ENCODE data around the gene SLC16A5. TPM values are rescaled to one million over a fixed set of nuclear protein-coding genes. Genes with fewer than 3 reads are reported as not detected.

The SLC16A5 gene
- polyA plus RNA-seq, 3 donors = 26.1 to 99.4 (median 27.0) TPM

- no peaks in the 10 kb centered on the region for H3K9me3 Mint-ChIP-seq
- WGBS (ENCODE audit: insufficient coverage) = 84% methylated on average over 12 of the region's 20 CpGs
- H3K4me3 ChIP-seq (replicated peaks in 1 of 3; ENCODE audit: low read depth in 2 of 3, low read length in 3 of 3) = no peak overlapping the region
- no peak overlapping the region for H3K27ac ChIP-seq (ENCODE audit: low read depth in 1 of 2, low read length in 2 of 2)
- no peak overlapping the region for H3K4me3 Mint-ChIP-seq
- H3K36me3 ChIP-seq (replicated peaks in 1 of 2; ENCODE audit: control insufficient read depth in 1 of 2, insufficient read depth in 2 of 2, low read length in 2 of 2) = peaks cover 21 to 37% of the 10 kb centered on the region in 2 donors
- no peak overlapping the region for H3K27ac Mint-ChIP-seq
- H2AFZ ChIP-seq (ENCODE audit: insufficient read depth, low read depth, low read length, poor library complexity, severe bottlenecking) = no peak overlapping the region
- no peak overlapping the region for H3K4me2 ChIP-seq (replicated peaks; ENCODE audit: extremely low read depth, low read length, poor library complexity, severe bottlenecking)
- peaks cover 31% of the 10 kb centered on the region for H3K4me1 Mint-ChIP-seq
- H3K36me3 Mint-ChIP-seq = peaks cover 41 to 63% of the 10 kb centered on the region in 2 donors
- H3K9ac ChIP-seq (ENCODE audit: insufficient read depth, low read length, poor library complexity, severe bottlenecking) = no peak overlapping the region
- peaks cover 27 to 29% of the 10 kb centered on the region in 2 donors for H3K4me1 ChIP-seq (ENCODE audit: control insufficient read depth in 1 of 2, insufficient read depth in 2 of 2, low read length in 2 of 2)
- TF ChIP-seq, protein P1, sequence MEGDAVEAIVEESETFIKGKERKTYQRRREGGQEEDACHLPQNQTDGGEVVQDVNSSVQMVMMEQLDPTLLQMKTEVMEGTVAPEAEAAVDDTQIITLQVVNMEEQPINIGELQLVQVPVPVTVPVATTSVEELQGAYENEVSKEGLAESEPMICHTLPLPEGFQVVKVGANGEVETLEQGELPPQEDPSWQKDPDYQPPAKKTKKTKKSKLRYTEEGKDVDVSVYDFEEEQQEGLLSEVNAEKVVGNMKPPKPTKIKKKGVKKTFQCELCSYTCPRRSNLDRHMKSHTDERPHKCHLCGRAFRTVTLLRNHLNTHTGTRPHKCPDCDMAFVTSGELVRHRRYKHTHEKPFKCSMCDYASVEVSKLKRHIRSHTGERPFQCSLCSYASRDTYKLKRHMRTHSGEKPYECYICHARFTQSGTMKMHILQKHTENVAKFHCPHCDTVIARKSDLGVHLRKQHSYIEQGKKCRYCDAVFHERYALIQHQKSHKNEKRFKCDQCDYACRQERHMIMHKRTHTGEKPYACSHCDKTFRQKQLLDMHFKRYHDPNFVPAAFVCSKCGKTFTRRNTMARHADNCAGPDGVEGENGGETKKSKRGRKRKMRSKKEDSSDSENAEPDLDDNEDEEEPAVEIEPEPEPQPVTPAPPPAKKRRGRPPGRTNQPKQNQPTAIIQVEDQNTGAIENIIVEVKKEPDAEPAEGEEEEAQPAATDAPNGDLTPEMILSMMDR (IDR thresholded peaks at IDR 0.05) = peak; percentile 78
- no peaks in the 10 kb centered on the region for H3K9me3 ChIP-seq (replicated peaks in 1 of 2; ENCODE audit: control insufficient read depth in 1 of 2, insufficient read depth in 1 of 2, low read length in 2 of 2)
- peaks cover 4% of the 10 kb centered on the region for H4K20me1 ChIP-seq (ENCODE audit: insufficient read depth, low read length)
- peaks cover 0 to 10% (median 8%) of the 10 kb centered on the region in 3 donors for H3K27me3 Mint-ChIP-seq (ENCODE audit: low read depth in 3 of 3)
- peaks cover 6% of the 10 kb centered on the region for H3K79me2 ChIP-seq (ENCODE audit: insufficient read depth, low read length)
- peak in 1 of 3 donors; percentile 38 for DNase-seq
- no peaks in the 10 kb centered on the region for H3K27me3 ChIP-seq (ENCODE audit: control insufficient read depth in 2 of 2, insufficient read depth in 2 of 2, low read length in 2 of 2)
- intact Hi-C loops (cut with micrococcal nuclease) = no loop called here
These were observed 17.6 kb downstream of the SLC16A5 start for GRCh38 chr17:75105126-75106080.

DNA sequence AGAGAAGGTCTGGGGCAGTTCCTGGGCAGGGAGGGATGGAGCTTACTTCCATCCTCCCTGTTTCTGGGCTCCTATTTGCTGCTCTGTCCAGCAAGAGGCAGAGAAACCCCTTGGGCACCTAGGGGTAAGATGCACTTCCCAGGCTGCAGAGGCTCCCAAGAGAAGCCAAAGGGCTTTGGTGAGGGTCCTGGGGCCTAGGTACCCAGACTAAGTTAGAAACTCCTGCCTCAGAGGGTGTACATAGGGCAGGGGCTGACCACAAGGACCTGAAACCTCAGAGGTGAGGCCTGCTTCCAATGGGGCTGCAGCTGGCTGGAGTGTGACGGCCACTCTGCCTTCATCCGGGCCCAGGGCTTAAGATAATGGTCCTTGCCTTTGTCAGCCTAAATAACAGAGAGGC, 20.4 kb downstream of the SLC16A5 start:
- Histone ChIP-seq H3K79me2 (ENCODE audit: insufficient read depth, low read length) (peaks cover 24% of the 10 kb centered on the region), H3K27ac (ENCODE audit: low read depth in 1 of 2, low read length in 2 of 2) (no peak overlapping the region), H2AFZ (ENCODE audit: insufficient read depth, low read depth, low read length, poor library complexity, severe bottlenecking) (no peak overlapping the region), H3K27me3 (ENCODE audit: control insufficient read depth in 2 of 2, insufficient read depth in 2 of 2, low read length in 2 of 2) (no peaks in the 10 kb centered on the region), H3K36me3 (replicated peaks in 1 of 2; ENCODE audit: control insufficient read depth in 1 of 2, insufficient read depth in 2 of 2, low read length in 2 of 2) (peaks cover 17 to 31% of the 10 kb centered on the region in 2 donors), H3K4me2 (replicated peaks; ENCODE audit: extremely low read depth, low read length, poor library complexity, severe bottlenecking) (no peak overlapping the region), H3K4me1 (ENCODE audit: control insufficient read depth in 1 of 2, insufficient read depth in 2 of 2, low read length in 2 of 2) (peaks cover 33 to 34% of the 10 kb centered on the region in 2 donors), H3K9me3 (replicated peaks in 1 of 2; ENCODE audit: control insufficient read depth in 1 of 2, insufficient read depth in 1 of 2, low read length in 2 of 2) (no peaks in the 10 kb centered on the region), H3K9ac (ENCODE audit: insufficient read depth, low read length, poor library complexity, severe bottlenecking) (no peak overlapping the region), H3K4me3 (replicated peaks in 1 of 3; ENCODE audit: low read depth in 2 of 3, low read length in 3 of 3) (no peak overlapping the region), H4K20me1 (ENCODE audit: insufficient read depth, low read length) (peaks cover 6% of the 10 kb centered on the region)
- intact Hi-C loops (cut with micrococcal nuclease) = no loop called here
- 100% methylated on average over 1 of the region's 2 CpGs for WGBS (ENCODE audit: insufficient coverage)
- peaks cover 36% of the 10 kb centered on the region for H3K4me1 Mint-ChIP-seq
- H3K9me3 Mint-ChIP-seq = no peaks in the 10 kb centered on the region
- no peak overlapping the region for H3K27ac Mint-ChIP-seq
- H3K36me3 Mint-ChIP-seq = peaks cover 38 to 44% of the 10 kb centered on the region in 2 donors
- TF ChIP-seq, protein P1 (IDR thresholded peaks at IDR 0.05) = no peak
- peaks cover 0 to 6% (median 6%) of the 10 kb centered on the region in 3 donors for H3K27me3 Mint-ChIP-seq (ENCODE audit: low read depth in 3 of 3)
- H3K4me3 Mint-ChIP-seq = peak overlapping the region in 1 of 2 donors; percentile 45
- no peak for DNase-seq

Data from CD14-positive monocyte (primary cell).